ENCODE data around the gene SLC7A5. TPM values are rescaled to one million over a fixed set of nuclear protein-coding genes. Genes with fewer than 3 reads are reported as not detected.
"Not testable (repeated sequence)": the region's sequence is repeated elsewhere in the genome, so short reads cannot be mapped to it uniquely, and the experiment has no call there.

Gene SLC7A5
- total RNA-seq, 1 donor from 2014 or later: 249 TPM

DNA sequence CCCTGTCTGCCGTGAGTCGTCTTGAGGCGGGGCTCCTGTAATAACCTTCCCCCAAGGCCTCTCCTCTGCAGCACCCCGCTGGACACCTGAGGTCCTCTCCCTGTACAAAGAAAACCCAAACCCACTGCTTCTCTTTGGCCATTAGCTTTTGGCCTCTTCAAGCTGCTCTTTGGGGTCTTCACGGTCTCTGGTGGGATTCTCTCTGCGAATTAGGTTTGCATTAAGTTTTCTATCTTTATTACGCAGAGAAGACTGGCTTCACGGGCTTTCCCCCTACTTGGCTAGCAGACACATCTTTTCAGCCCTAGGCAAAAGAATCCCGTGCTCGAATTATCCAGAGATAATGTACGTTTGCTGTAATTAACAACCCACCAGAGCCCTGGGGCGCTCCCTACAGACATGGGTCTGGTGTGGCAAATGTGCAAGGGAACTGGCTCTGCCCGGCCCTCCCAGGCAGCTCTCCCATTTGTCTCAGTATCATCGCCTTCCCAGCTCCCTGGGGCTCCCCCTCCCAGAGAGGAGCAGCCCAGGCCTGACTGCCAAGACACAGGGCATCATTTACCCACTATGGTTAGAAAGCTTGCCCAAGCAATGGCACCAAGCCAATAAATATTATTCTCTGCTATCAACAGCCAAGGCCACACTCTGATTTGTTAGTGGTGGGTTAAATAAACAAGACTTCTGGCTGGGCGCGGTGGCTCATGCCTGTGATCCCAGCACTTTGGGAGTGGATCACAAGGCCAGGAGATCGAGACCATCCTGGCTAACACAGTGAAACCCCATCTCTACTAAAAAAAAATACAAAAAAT is 78.8 kb downstream of the SLC7A5 start:
- DNase-seq (ENCODE audit: low spot score): no peak
- H3K4me3 Mint-ChIP-seq (ENCODE audit: unreplicated experiment): no peak overlapping the region
- no peaks in the 10 kb centered on the region for H3K36me3 Mint-ChIP-seq (ENCODE audit: low read depth)
- H3K4me1 Mint-ChIP-seq (ENCODE audit: low read depth): peaks cover 11% of the 10 kb centered on the region
- H3K27me3 Mint-ChIP-seq (ENCODE audit: low read depth): no peaks in the 10 kb centered on the region
- TF ChIP-seq, protein P1, sequence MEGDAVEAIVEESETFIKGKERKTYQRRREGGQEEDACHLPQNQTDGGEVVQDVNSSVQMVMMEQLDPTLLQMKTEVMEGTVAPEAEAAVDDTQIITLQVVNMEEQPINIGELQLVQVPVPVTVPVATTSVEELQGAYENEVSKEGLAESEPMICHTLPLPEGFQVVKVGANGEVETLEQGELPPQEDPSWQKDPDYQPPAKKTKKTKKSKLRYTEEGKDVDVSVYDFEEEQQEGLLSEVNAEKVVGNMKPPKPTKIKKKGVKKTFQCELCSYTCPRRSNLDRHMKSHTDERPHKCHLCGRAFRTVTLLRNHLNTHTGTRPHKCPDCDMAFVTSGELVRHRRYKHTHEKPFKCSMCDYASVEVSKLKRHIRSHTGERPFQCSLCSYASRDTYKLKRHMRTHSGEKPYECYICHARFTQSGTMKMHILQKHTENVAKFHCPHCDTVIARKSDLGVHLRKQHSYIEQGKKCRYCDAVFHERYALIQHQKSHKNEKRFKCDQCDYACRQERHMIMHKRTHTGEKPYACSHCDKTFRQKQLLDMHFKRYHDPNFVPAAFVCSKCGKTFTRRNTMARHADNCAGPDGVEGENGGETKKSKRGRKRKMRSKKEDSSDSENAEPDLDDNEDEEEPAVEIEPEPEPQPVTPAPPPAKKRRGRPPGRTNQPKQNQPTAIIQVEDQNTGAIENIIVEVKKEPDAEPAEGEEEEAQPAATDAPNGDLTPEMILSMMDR (IDR thresholded peaks at IDR 0.05): no peak
- peaks cover 4% of the 10 kb centered on the region for H3K9me3 Mint-ChIP-seq (ENCODE audit: low read depth)
- H3K27ac Mint-ChIP-seq (ENCODE audit: unreplicated experiment): no peak overlapping the region

DNA sequence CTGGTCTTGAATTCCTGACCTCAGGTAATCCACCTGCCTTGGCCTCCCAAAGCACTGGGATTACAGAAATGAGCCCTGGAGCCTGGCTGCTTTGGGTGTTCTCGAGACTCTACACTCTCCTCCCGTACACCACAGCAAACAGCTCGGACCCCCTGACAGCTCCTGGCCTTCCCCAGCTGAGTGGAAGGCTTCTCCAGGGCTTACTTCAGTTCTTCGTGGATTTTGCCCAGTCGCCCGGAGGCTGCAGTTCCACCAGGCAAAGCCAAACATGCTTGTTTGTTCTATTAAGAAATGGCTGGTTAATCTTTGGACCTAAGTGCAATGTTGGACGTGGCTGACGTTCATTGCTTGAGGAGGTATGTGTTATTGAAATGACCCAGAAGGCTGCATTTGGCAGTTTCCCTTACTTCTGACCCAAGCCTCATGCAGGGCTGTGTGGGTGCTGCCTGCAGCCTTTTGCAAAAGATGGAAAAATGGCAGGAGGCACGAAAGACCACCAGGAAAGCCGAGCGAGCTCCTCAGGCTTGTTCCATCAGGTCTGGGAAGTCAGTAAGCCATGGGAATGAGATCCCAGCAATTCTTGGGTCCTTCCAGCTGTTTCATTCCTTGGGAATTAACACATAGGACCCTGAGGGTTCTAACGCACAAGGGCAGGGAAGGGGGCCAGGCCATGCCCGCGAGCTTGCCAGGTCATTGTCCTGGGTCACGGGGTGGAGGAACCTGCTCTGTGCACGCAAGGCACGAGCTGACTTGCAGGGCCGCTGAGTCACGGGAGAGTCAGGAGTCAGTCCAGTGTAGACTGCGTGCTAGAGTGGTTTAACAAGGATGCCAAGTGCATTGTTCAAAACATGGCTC is 79.6 kb downstream of the SLC7A5 start:
- Mint-ChIP-seq H3K4me1 (ENCODE audit: low read depth) (peaks cover 19% of the 10 kb centered on the region), H3K4me3 (ENCODE audit: unreplicated experiment) (no peak overlapping the region), H3K27ac (ENCODE audit: unreplicated experiment) (no peak overlapping the region), H3K27me3 (ENCODE audit: low read depth) (no peaks in the 10 kb centered on the region), H3K36me3 (ENCODE audit: low read depth) (no peaks in the 10 kb centered on the region), H3K9me3 (ENCODE audit: low read depth) (peaks cover 4% of the 10 kb centered on the region)
- DNase-seq (ENCODE audit: low spot score): no peak
- TF ChIP-seq, protein P1 (IDR thresholded peaks at IDR 0.05): no peak

- H3K27me3 Mint-ChIP-seq (ENCODE audit: low read depth): not testable (repeated sequence)
Observed at GRCh38 chr16:87788730-87789436, 80.4 kb downstream of the SLC7A5 start.

GRCh38 chr16:87787451-87788091 is 81.7 kb downstream of the SLC7A5 start:
- not testable (repeated sequence) for DNase-seq (ENCODE audit: low spot score); H3K27me3 Mint-ChIP-seq (ENCODE audit: low read depth); H3K36me3 Mint-ChIP-seq (ENCODE audit: low read depth); H3K27ac Mint-ChIP-seq (ENCODE audit: unreplicated experiment); H3K9me3 Mint-ChIP-seq (ENCODE audit: low read depth); H3K4me3 Mint-ChIP-seq (ENCODE audit: unreplicated experiment)
- H3K4me1 Mint-ChIP-seq (ENCODE audit: low read depth): peaks cover 18% of the 10 kb centered on the region

More at GRCh38 chr16:87788730-87789436, 80.4 kb downstream of the SLC7A5 start:
- H3K9me3 Mint-ChIP-seq (ENCODE audit: low read depth); H3K36me3 Mint-ChIP-seq (ENCODE audit: low read depth); H3K4me3 Mint-ChIP-seq (ENCODE audit: unreplicated experiment); DNase-seq (ENCODE audit: low spot score); H3K27ac Mint-ChIP-seq (ENCODE audit: unreplicated experiment): not testable (repeated sequence)
- H3K4me1 Mint-ChIP-seq (ENCODE audit: low read depth): peaks cover 18% of the 10 kb centered on the region

DNA sequence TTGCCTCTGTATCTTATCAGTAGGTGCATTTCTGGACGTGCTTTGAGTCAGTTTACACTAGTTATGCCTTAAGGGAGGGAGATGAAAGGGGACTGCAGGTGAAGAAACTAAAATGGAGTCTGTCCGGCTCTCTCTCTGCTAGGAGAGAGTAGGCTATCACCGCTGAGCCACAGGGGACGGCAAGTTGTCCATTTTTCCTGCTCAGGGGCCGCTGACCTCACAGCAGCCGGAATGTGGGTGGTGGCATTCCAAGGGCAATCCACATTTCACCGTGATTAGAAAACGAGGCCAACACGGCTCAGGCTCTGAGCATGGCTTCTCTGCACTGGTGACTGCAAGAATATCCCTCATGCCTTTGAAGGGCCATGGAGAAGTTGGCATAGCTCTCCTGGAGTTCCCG is 84.5 kb downstream of the SLC7A5 start:
- peaks cover 4% of the 10 kb centered on the region for H3K9me3 Mint-ChIP-seq (ENCODE audit: low read depth)
- peak overlapping the region; percentile 69 for H3K27ac Mint-ChIP-seq (ENCODE audit: unreplicated experiment)
- no peak for DNase-seq (ENCODE audit: low spot score)
- peaks cover 28% of the 10 kb centered on the region for H3K4me1 Mint-ChIP-seq (ENCODE audit: low read depth)
- H3K4me3 Mint-ChIP-seq (ENCODE audit: unreplicated experiment): no peak overlapping the region
- H3K27me3 Mint-ChIP-seq (ENCODE audit: low read depth): no peaks in the 10 kb centered on the region
- no peaks in the 10 kb centered on the region for H3K36me3 Mint-ChIP-seq (ENCODE audit: low read depth)
- TF ChIP-seq, protein P1 (IDR thresholded peaks at IDR 0.05): no peak
